DOHH2 (cell line): ENCODE measurements around the gene ATAD3B.

ENCODE experiments used
- CTCF ChIP-seq: fragments of 200-600 bp; sonication (generic); IDR thresholded peaks from one replicate; pipeline ENCODE4 v1.5.1; 2014; ENCODE audit warnings: antibody characterized with exemption, mild to moderate bottlenecking, low read depth, low read length; ENCODE audit not compliant: poor library complexity, severe bottlenecking
- EZH2phosphoT487 ChIP-seq: fragments of 200-600 bp; sonication (generic); IDR thresholded peaks from 2 replicates; pipeline ENCODE4 v1.6.1; 2017; ENCODE audit warnings: borderline replicate concordance, mild to moderate bottlenecking, antibody characterized with exemption, low read length, moderate library complexity, mixed read lengths

DNA sequence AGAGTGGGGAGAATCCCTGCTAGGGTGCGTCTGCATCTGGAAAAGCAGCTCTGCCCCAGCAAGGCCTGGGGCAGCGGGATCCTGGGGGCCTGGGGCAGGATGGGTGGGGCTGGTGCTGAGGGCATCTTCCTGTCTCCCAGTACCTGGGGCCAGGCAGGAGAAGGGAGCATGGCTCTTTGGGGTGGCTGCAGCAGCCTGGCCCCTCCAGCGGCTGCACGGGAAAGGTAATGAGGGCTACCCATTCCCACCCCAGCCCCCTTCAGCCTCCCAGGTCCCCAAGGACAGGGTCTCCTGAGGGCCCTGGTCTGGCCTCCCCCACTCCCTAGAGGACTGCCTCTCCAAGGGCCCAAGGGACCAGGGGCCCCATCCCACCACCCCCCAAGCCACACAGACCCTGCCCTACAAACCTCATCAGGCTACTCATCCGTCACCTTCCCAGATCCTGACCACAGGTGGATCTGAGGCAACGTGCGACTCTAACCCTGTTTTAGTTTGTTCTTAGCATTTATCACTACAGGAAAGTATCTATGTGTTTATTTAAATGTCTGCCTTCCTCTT lies 49.6 kb upstream of the ATAD3B start:
- no peak for TF ChIP-seq CTCF
- TF ChIP-seq EZH2phosphoT487, result no peak
